ENCODE data around the gene LUC7L2. TPM values are rescaled to one million over a fixed set of nuclear protein-coding genes. Genes with fewer than 3 reads are reported as not detected.

LUC7L2 gene
- total RNA-seq, 1 donor from 2014 or later: 111 TPM

GRCh38 chr7:139441961-139442360 lies 82.3 kb downstream of the LUC7L2 start:
- H3K27ac ChIP-seq: no peak overlapping the region
- H2AFZ ChIP-seq (replicated peaks): no peak overlapping the region
- DNase-seq (ENCODE audit: low spot score): no peak
- no peaks in the 10 kb centered on the region for H3F3A ChIP-seq (ENCODE audit: low read depth)
- no peak overlapping the region for H3K4me2 ChIP-seq
- H3K9ac ChIP-seq: no peak overlapping the region
- no peaks in the 10 kb centered on the region for H4K20me1 ChIP-seq (ENCODE audit: low read depth)
- no peak overlapping the region for H3K4me3 ChIP-seq
- no peaks in the 10 kb centered on the region for H3K36me3 ChIP-seq
- no peak overlapping the region for H3K27ac Mint-ChIP-seq
- TF ChIP-seq EZH2 (IDR thresholded peaks at IDR 0.05) (no peak), EZH2phosphoT487 (IDR thresholded peaks at IDR 0.05) (no peak), CTCF (IDR thresholded peaks at IDR 0.05) (no peak)
- no peaks in the 10 kb centered on the region for H3K79me2 ChIP-seq (ENCODE audit: low read depth)
- H3K4me1 ChIP-seq: no peaks in the 10 kb centered on the region
- no peaks in the 10 kb centered on the region for H3K9me3 Mint-ChIP-seq
- H3K4me1 Mint-ChIP-seq: no peaks in the 10 kb centered on the region
- H3K36me3 Mint-ChIP-seq: no peaks in the 10 kb centered on the region
- H3K27me3 ChIP-seq: no peaks in the 10 kb centered on the region
- no peaks in the 10 kb centered on the region for H3K9me3 ChIP-seq (ENCODE audit: low read depth)
- H3K4me3 Mint-ChIP-seq: no peak overlapping the region
- peaks cover 4% of the 10 kb centered on the region for H3K27me3 Mint-ChIP-seq (ENCODE audit: insufficient read depth, low read depth)

- Mint-ChIP-seq H3K4me3 (no peak overlapping the region), H3K27ac (no peak overlapping the region), H3K4me1 (no peaks in the 10 kb centered on the region), H3K36me3 (no peaks in the 10 kb centered on the region), H3K9me3 (no peaks in the 10 kb centered on the region), H3K27me3 (ENCODE audit: insufficient read depth, low read depth) (peaks cover 4% of the 10 kb centered on the region)
- Histone ChIP-seq H3F3A (ENCODE audit: low read depth) (no peaks in the 10 kb centered on the region), H3K4me2 (no peak overlapping the region), H2AFZ (replicated peaks) (no peak overlapping the region), H3K4me3 (no peak overlapping the region), H4K20me1 (ENCODE audit: low read depth) (no peaks in the 10 kb centered on the region), H3K4me1 (no peaks in the 10 kb centered on the region), H3K79me2 (ENCODE audit: low read depth) (no peaks in the 10 kb centered on the region), H3K27ac (no peak overlapping the region), H3K9me3 (ENCODE audit: low read depth) (no peaks in the 10 kb centered on the region), H3K36me3 (no peaks in the 10 kb centered on the region), H3K27me3 (no peaks in the 10 kb centered on the region), H3K9ac (no peak overlapping the region)
- TF ChIP-seq EZH2phosphoT487 (IDR thresholded peaks at IDR 0.05) (no peak), CTCF (IDR thresholded peaks at IDR 0.05) (no peak), EZH2 (IDR thresholded peaks at IDR 0.05) (no peak)
- DNase-seq (ENCODE audit: low spot score): no peak
Measured at GRCh38 chr7:139446051-139446890, 86.6 kb downstream of the LUC7L2 start.

- TF ChIP-seq CTCF (IDR thresholded peaks at IDR 0.05): no peak
- TF ChIP-seq EZH2 (IDR thresholded peaks at IDR 0.05): no peak
- TF ChIP-seq EZH2phosphoT487 (IDR thresholded peaks at IDR 0.05): no peak
- no peak overlapping the region for H3K4me3 Mint-ChIP-seq
- no peaks in the 10 kb centered on the region for H3K4me1 Mint-ChIP-seq
- Histone ChIP-seq H3F3A (ENCODE audit: low read depth) (no peaks in the 10 kb centered on the region), H3K27ac (no peak overlapping the region), H2AFZ (replicated peaks) (no peak overlapping the region), H3K36me3 (no peaks in the 10 kb centered on the region), H3K4me2 (no peak overlapping the region), H3K4me3 (no peak overlapping the region), H4K20me1 (ENCODE audit: low read depth) (no peaks in the 10 kb centered on the region), H3K79me2 (ENCODE audit: low read depth) (no peaks in the 10 kb centered on the region), H3K9ac (no peak overlapping the region), H3K4me1 (no peaks in the 10 kb centered on the region), H3K9me3 (ENCODE audit: low read depth) (no peaks in the 10 kb centered on the region), H3K27me3 (no peaks in the 10 kb centered on the region)
- H3K9me3 Mint-ChIP-seq: no peaks in the 10 kb centered on the region
- H3K27me3 Mint-ChIP-seq (ENCODE audit: insufficient read depth, low read depth): no peaks in the 10 kb centered on the region
- DNase-seq (ENCODE audit: low spot score): no peak
- H3K27ac Mint-ChIP-seq: no peak overlapping the region
- no peaks in the 10 kb centered on the region for H3K36me3 Mint-ChIP-seq
Measured at GRCh38 chr7:139450851-139451250, 91.2 kb downstream of the LUC7L2 start.

All from neural progenitor cell (in vitro differentiated cells).